BLaER1 treated with 17β-estradiol and CSF1 and Interleukin-3, amounts not matched to agents 10 nM and 100 nM (cell line): ENCODE measurements around the gene EDIL3.

ENCODE experiments used
- H3K27ac ChIP-seq, 11 experiments: shearing (Covaris generic); formaldehyde crosslinking; 2 replicates each; pipeline ENCODE4 v1.8.1; 2022
- H3K27me3 ChIP-seq, 11 experiments: shearing (Covaris generic); formaldehyde crosslinking; 2 replicates each; pipeline ENCODE4 v1.8.1; 2022
- H3K36me3 ChIP-seq, 11 experiments: shearing (Covaris generic); formaldehyde crosslinking; 2 replicates each; pipeline ENCODE4 v1.8.1; 2022
- H3K4me1 ChIP-seq, 10 experiments: shearing (Covaris generic); formaldehyde crosslinking; 2 replicates each; pipeline ENCODE4 v1.8.1; 2022
- H3K4me2 ChIP-seq, 11 experiments: shearing (Covaris generic); formaldehyde crosslinking; 2 replicates each; pipeline ENCODE4 v1.8.1; 2022
- H3K4me3 ChIP-seq, 10 experiments: shearing (Covaris generic); formaldehyde crosslinking; 2 replicates each; pipeline ENCODE4 v1.8.1; 2022
- H3K9ac ChIP-seq, 11 experiments: shearing (Covaris generic); formaldehyde crosslinking; 2 replicates each; pipeline ENCODE4 v1.8.1; 2022
- H3K9me3 ChIP-seq, 11 experiments: shearing (Covaris generic); formaldehyde crosslinking; replicated peaks in 1 of 11; 2 replicates each; pipeline ENCODE4 v1.8.1; 2022
- H4K20me1 ChIP-seq, 11 experiments: shearing (Covaris generic); formaldehyde crosslinking; 2 replicates each; pipeline ENCODE4 v1.8.1; 2022
- Cebpa-rat ChIP-seq, 11 experiments: shearing (Covaris generic); IDR thresholded peaks; 2 replicates each; pipeline ENCODE4 v1.8.1; 2022

The EDIL3 gene

DNA sequence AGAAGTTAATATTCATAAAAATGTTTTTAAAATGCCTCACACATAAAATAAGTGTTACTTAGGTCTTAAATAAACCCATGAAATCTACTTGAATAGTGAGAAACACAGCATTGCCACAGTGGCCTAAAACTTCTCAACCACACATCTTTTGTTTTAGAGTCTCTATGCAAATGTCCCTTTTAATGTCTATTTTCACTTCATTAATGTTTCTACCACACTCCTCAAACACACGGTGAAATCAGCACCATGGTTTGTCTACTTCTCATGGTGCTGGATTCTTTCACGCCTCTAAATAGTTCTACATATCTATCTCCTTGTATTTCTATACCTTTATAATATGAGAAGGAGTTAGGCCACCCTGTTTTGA, 111.2 kb downstream of the EDIL3 start:
- no peaks in the 10 kb centered on the region for H4K20me1 ChIP-seq
- H3K4me2 ChIP-seq = no peak overlapping the region
- no peaks in the 10 kb centered on the region for H3K4me1 ChIP-seq
- H3K9me3 ChIP-seq = no peaks in the 10 kb centered on the region
- no peak overlapping the region for H3K4me3 ChIP-seq
- H3K27me3 ChIP-seq = no peaks in the 10 kb centered on the region
- TF ChIP-seq Cebpa-rat (IDR thresholded peaks at IDR 0.05) = no peak
- no peaks in the 10 kb centered on the region for H3K36me3 ChIP-seq
- H3K9ac ChIP-seq = no peak overlapping the region
- no peak overlapping the region for H3K27ac ChIP-seq

DNA sequence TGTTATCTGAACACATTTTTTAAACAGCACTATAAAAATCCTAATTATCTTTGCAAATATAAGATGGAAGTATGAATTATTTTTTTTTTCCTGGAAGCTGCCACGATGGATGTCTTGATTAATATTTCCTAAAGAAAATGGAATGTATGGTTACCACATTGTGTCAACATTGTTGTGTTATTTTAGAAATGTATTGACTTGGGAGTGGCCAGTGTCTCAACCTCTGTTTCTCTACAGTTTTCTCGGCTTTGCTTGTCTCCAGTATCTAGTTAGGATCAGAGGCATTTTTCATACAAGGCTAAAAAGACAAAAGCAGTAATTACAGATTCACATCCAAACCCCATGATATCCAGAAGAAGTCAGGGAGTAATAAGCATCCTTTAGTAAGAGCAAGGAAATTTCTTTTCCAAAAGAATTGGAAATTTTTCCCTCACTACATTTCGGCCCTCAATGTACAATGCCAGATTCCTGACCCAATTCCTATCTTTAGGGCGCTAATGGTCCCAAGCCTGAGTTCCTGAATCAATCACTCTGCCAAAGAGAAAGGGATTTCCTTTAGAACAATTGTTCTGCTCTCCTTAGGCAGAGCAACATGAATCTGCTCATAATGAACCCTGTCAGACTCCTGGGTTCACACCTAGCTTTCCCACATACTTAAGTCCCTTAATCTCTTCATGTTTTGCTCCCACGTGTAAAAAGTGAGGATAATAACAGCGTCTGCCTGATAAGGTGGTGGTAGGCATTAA, 111.7 kb downstream of the EDIL3 start:
- Histone ChIP-seq H3K4me1 (no peaks in the 10 kb centered on the region), H3K4me2 (no peak overlapping the region), H3K27me3 (no peaks in the 10 kb centered on the region), H3K9me3 (no peaks in the 10 kb centered on the region), H3K36me3 (no peaks in the 10 kb centered on the region), H3K9ac (no peak overlapping the region), H4K20me1 (no peaks in the 10 kb centered on the region), H3K4me3 (no peak overlapping the region), H3K27ac (no peak overlapping the region)
- TF ChIP-seq Cebpa-rat (IDR thresholded peaks at IDR 0.05) = no peak

DNA sequence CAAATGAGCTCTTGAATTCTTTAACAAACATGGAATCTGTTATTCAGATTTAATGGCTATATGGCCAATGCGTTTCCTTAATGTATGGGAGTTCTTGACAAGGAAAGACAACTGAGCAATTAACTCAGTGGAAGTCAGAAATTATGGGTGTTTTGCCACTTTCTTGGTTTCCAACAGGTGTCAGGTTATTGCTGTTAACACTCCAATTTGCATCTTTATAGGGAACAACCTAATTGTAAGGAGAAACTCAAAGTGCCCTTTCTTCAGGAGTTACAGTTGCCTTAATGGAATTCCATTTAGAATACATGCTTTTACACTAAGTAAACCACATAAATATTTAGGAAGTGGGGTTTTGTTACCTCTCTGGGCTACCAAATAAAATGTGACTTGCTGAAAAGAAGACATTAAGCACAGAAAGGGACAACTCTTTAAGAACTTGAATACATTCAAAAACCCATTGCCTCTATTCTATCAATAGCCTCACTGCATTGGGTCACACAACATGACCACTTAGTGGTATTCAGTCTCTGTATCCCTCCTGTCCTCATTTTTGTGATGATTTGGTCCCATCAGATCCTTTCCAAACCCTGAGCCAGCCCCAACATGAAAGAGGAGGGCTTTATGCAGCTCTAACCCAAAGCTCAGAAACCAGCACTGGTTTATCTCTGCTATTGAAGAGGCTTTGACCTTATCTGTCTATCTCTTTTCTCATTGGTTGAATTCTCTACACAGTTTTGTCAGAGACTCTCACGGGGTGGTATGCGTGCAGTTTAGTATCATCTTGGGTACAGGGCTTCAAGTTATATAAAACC, 118.7 kb downstream of the EDIL3 start:
- no peak overlapping the region for H3K9ac ChIP-seq
- H3K4me3 ChIP-seq = no peak overlapping the region
- H3K36me3 ChIP-seq = no peaks in the 10 kb centered on the region
- H4K20me1 ChIP-seq = no peaks in the 10 kb centered on the region
- no peak for TF ChIP-seq Cebpa-rat (IDR thresholded peaks at IDR 0.05)
- H3K4me2 ChIP-seq = no peak overlapping the region
- no peak overlapping the region for H3K27ac ChIP-seq
- no peaks in the 10 kb centered on the region for H3K27me3 ChIP-seq
- peaks cover 0 to 9% (median 0%) of the 10 kb centered on the region in 10 experiments; a peak in 3 of 20 replicates for H3K4me1 ChIP-seq
- H3K9me3 ChIP-seq = no peaks in the 10 kb centered on the region

DNA sequence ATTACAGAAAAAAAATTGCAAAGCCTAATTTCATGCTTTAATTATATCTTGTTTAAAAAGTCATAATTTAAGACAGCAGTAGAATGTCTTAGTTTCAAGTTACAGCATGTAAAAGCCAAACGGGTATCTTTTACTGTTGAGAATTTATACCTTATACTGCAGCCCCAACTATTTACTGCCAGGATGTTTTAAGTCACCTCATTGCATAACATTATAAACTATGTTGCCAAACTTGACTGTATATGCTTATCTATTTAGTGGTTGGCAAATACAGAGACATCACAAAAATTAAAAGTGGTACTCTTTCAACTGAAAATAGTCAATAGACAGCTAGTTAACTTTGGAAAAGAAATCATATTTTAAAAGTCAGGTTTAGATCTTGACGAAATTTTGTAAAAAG, 119.5 kb downstream of the EDIL3 start:
- Histone ChIP-seq H3K9ac (no peak overlapping the region), H3K27ac (no peak overlapping the region), H3K4me2 (no peak overlapping the region), H4K20me1 (no peaks in the 10 kb centered on the region), H3K36me3 (no peaks in the 10 kb centered on the region), H3K27me3 (no peaks in the 10 kb centered on the region), H3K4me1 (peaks cover 0 to 11% (median 0%) of the 10 kb centered on the region in 10 experiments; a peak in 3 of 20 replicates), H3K9me3 (no peaks in the 10 kb centered on the region), H3K4me3 (no peak overlapping the region)
- no peak for TF ChIP-seq Cebpa-rat (IDR thresholded peaks at IDR 0.05)

DNA sequence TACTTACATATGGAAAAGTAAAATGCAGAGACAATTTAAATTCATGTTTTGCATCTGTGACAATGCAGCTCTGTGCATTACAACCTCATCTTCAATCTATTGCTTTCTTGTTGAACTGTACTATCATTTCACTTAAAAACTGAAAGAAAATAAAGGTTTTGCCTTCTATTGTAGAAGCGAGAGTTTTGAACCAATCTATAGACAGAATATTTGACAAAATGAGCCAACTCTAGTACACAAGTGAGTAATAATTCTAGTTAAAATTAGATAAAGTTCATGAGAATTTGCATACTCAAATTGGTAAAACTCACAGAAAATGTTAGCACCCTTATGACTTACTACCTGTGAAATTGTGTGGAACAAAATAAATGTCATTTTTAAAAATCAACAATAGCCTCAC, 123.7 kb downstream of the EDIL3 start:
- Histone ChIP-seq H4K20me1 (no peaks in the 10 kb centered on the region), H3K4me3 (no peak overlapping the region), H3K4me2 (no peak overlapping the region), H3K4me1 (peaks cover 0 to 13% (median 0%) of the 10 kb centered on the region in 10 experiments; a peak in 3 of 20 replicates), H3K27me3 (no peaks in the 10 kb centered on the region), H3K27ac (no peak overlapping the region), H3K9me3 (no peaks in the 10 kb centered on the region), H3K9ac (no peak overlapping the region), H3K36me3 (no peaks in the 10 kb centered on the region)
- TF ChIP-seq Cebpa-rat (IDR thresholded peaks at IDR 0.05) = no peak

DNA sequence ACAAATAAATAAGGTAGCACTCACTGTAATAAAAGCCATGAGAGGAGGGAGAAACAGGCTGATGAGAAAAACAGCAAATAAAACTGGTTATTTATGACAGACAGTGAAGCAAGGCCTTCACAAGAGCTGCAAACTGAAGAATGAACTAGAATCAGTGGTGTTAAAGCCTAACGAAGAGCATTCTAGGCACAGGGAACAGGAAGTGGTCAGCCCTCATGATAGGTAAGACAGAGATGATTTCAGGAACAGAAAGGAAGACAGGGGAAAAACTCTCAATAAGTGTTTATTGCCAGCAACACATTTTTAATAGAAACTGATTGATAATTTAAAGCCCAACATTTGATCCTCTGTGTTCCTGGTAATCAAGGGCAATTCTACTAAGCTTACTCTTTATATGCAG, 124.5 kb downstream of the EDIL3 start:
- Histone ChIP-seq H3K4me3 (no peak overlapping the region), H3K27me3 (no peaks in the 10 kb centered on the region), H3K27ac (no peak overlapping the region), H3K9ac (no peak overlapping the region), H3K9me3 (no peaks in the 10 kb centered on the region), H3K4me1 (peaks cover 0 to 16% (median 0%) of the 10 kb centered on the region in 10 experiments; a peak in 4 of 20 replicates), H4K20me1 (no peaks in the 10 kb centered on the region), H3K4me2 (peak overlapping the region in 1 of 11 experiments; percentile 17; a peak in 1 of 22 replicates), H3K36me3 (no peaks in the 10 kb centered on the region)
- no peak for TF ChIP-seq Cebpa-rat (IDR thresholded peaks at IDR 0.05)

DNA sequence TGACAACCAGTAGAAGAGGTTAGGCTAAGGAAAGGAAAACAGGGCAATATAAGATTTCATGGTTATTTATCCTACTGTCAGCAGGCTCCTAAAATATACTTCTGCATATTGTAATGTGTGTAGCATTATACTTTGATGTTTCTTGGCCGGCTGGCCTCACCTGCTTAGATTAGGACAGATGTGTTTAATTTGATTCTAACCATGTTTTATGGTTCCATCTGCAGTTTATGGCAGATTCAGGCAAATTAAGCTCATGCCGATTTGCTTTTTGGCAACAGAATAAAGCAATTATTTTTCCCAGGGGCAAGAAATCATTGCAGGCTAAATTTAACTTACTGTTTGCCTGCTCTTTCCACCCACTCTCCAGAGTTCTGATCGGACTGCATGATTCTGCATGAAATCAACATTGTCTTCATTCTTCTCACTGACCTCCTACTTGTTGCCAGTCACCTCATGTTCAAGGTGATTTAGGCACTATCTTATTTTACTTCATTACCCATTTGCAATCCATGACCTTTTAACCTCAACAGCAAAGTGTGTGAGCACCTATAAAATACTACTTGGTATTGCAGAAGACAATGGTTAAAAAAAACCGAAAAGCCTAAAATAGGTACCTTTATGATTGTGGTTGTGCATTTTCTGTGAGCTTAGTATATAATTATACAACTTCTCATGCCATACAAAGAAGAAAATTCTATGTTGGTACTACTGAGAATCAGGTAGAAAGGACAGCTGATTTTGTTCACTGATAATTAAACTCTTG, 125.2 kb downstream of the EDIL3 start:
- Histone ChIP-seq H3K4me3 (no peak overlapping the region), H4K20me1 (no peaks in the 10 kb centered on the region), H3K9me3 (no peaks in the 10 kb centered on the region), H3K9ac (no peak overlapping the region), H3K27me3 (no peaks in the 10 kb centered on the region), H3K4me1 (peaks cover 0 to 23% (median 0%) of the 10 kb centered on the region in 10 experiments; a peak in 4 of 20 replicates), H3K36me3 (no peaks in the 10 kb centered on the region), H3K27ac (no peak overlapping the region), H3K4me2 (no peak overlapping the region)
- TF ChIP-seq Cebpa-rat (IDR thresholded peaks at IDR 0.05) = no peak

DNA sequence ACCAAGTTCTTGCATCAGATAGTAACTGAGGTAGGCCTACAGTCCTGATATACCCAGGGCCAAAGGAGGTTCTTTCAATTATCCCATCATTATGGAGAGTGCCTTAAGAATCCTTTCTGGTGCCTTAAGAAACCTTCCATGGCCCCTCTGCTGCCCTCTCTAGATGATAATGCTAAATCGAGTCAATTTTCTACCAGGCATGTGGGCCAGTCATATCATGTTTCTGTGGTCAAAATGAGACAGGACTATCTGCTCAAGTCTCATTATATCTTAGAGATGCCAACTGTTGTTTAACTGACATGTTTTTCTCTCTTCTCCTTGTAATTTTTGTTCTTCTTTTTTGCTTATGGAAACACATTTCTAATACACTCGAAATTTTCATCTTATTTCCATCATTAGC, 127.6 kb downstream of the EDIL3 start:
- no peak overlapping the region for H3K4me2 ChIP-seq
- no peak overlapping the region for H3K27ac ChIP-seq
- H3K36me3 ChIP-seq = no peaks in the 10 kb centered on the region
- no peak overlapping the region for H3K4me3 ChIP-seq
- no peaks in the 10 kb centered on the region for H3K27me3 ChIP-seq
- no peak for TF ChIP-seq Cebpa-rat (IDR thresholded peaks at IDR 0.05)
- H4K20me1 ChIP-seq = no peaks in the 10 kb centered on the region
- H3K9me3 ChIP-seq = no peaks in the 10 kb centered on the region
- peaks cover 0 to 19% (median 0%) of the 10 kb centered on the region in 10 experiments; a peak in 4 of 20 replicates for H3K4me1 ChIP-seq
- no peak overlapping the region for H3K9ac ChIP-seq

DNA sequence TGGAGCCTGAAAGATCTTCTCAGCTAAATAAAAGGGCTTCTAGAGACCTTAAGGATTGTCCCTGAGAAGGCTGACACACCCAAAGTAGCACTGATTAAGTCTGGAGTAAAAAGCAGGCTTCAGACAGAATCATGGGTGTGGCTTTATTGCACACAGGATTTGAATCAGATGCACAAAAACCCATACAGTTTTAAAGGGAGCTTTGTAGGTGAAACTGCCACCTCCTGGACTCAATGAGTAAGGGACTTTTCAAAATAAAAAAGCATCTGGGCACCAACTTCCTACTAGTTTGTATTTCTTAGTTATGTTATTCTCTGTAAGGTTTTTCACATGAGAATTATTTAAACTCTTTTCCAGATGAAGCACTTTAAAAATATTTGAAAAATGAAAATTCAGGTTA, 129.4 kb downstream of the EDIL3 start:
- H3K27ac ChIP-seq = no peak overlapping the region
- H3K4me1 ChIP-seq = peaks cover 0 to 19% (median 0%) of the 10 kb centered on the region in 10 experiments; a peak in 4 of 20 replicates
- H3K27me3 ChIP-seq = no peaks in the 10 kb centered on the region
- no peaks in the 10 kb centered on the region for H3K9me3 ChIP-seq
- H3K4me3 ChIP-seq = no peak overlapping the region
- no peaks in the 10 kb centered on the region for H3K36me3 ChIP-seq
- no peak overlapping the region for H3K9ac ChIP-seq
- H3K4me2 ChIP-seq = peak overlapping the region in 2 of 11 experiments; percentile 53 to 59; a peak in 3 of 22 replicates
- no peak for TF ChIP-seq Cebpa-rat (IDR thresholded peaks at IDR 0.05)
- H4K20me1 ChIP-seq = no peaks in the 10 kb centered on the region
